Ishikawa (cell line): Measurements from ENCODE around the gene INAFM2.

ENCODE experiments used
- CEBPB ChIP-seq: IDR thresholded peaks from 2 replicates; pipeline ENCODE4 v1.6.1; 2012
- EGR1 ChIP-seq: IDR thresholded peaks from 2 replicates; pipeline ENCODE4 v1.6.1; 2012
- EP300 ChIP-seq: IDR thresholded peaks from 2 replicates; pipeline ENCODE4 v1.6.1; 2012; ENCODE audit warnings: borderline replicate concordance
- FOXM1 ChIP-seq: IDR thresholded peaks from 2 replicates; pipeline ENCODE4 v1.6.1; 2012; ENCODE audit warnings: low read depth, borderline replicate concordance
- MAX ChIP-seq: IDR thresholded peaks from 2 replicates; pipeline ENCODE4 v1.6.1; 2012
- NFIC ChIP-seq: IDR thresholded peaks from 2 replicates; pipeline ENCODE4 v1.6.1; 2012
- RAD21 ChIP-seq: IDR thresholded peaks from 2 replicates; pipeline ENCODE4 v1.6.1; 2012; ENCODE audit warnings: low read depth
- REST ChIP-seq: IDR thresholded peaks from 2 replicates; pipeline ENCODE4 v1.6.1; 2012; ENCODE audit warnings: low read depth, mild to moderate bottlenecking
- TAF1 ChIP-seq: IDR thresholded peaks from 2 replicates; pipeline ENCODE4 v1.6.1; 2012; ENCODE audit warnings: low read depth, mild to moderate bottlenecking
- TCF12 ChIP-seq: IDR thresholded peaks from 2 replicates; pipeline ENCODE4 v1.6.1; 2012; ENCODE audit warnings: low read depth
- TEAD4 ChIP-seq: IDR thresholded peaks from 2 replicates; pipeline ENCODE4 v1.6.1; 2012
- USF1 ChIP-seq: IDR thresholded peaks from 2 replicates; pipeline ENCODE4 v1.6.1; 2012
- YY1 ChIP-seq: IDR thresholded peaks from 2 replicates; pipeline ENCODE4 v1.6.1; 2012; ENCODE audit warnings: low read depth
- ZBTB7A ChIP-seq: IDR thresholded peaks from 2 replicates; pipeline ENCODE4 v1.6.1; 2012; ENCODE audit warnings: low read depth

INAFM2 gene

GRCh38 chr15:40369971-40370370, 46.5 kb downstream of the INAFM2 start:
- TF ChIP-seq CEBPB (no peak), EP300 (no peak), YY1 (no peak), EGR1 (no peak), RAD21 (no peak), TAF1 (no peak), TCF12 (no peak)

GRCh38 chr15:40372981-40373380, 49.5 kb downstream of the INAFM2 start:
- no peak for TF ChIP-seq CEBPB
- no peak for TF ChIP-seq EP300
- no peak for TF ChIP-seq ZBTB7A
- TF ChIP-seq REST, result no peak
- TF ChIP-seq TCF12, result no peak
- no peak for TF ChIP-seq TAF1
- TF ChIP-seq RAD21, result no peak
- no peak for TF ChIP-seq TEAD4
- TF ChIP-seq USF1, result no peak
- TF ChIP-seq NFIC, result no peak
- no peak for TF ChIP-seq MAX
- no peak for TF ChIP-seq FOXM1
